ENCODE results near the gene BRF1. TPM values are rescaled to one million over a fixed set of nuclear protein-coding genes. Genes with fewer than 3 reads are reported as not detected.

Gene BRF1
- total RNA-seq, 4 donors from 2014 or later = 22.2 to 37.9 (median 26.2) TPM

- peak overlapping the region; percentile 36 to 75 (median 47) for H3K4me3 ChIP-seq
- WGBS, 2 donors = 2% methylated on average over 17 of the region's 116 CpGs; no CpG with 5 or more reads in 1 of the 2 donors
- TF ChIP-seq POLR2A (IDR thresholded peaks at IDR 0.05) = no peak
- peak in 4 of 6 experiments; percentile 14 to 58 (median 32) for TF ChIP-seq CTCF (IDR thresholded peaks at IDR 0.05)
- intact Hi-C loops (cut with DNase I) = loop anchor here (5.0 kb wide), 1 partner anchor 75 kb away; no protein-coding TSS in a partner anchor
- no peak for DNase-seq
- H3K27me3 ChIP-seq = peaks cover 0 to 94% (median 0%) of the 10 kb centered on the region in 4 donors
- H3K9me3 ChIP-seq = no peaks in the 10 kb centered on the region
- no peaks in the 10 kb centered on the region for H3K36me3 ChIP-seq
- H3K4me1 ChIP-seq = peaks cover 42 to 84% (median 56%) of the 10 kb centered on the region in 3 donors
- H3K27ac ChIP-seq = peak overlapping the region; percentile 54 to 78 (median 71)
These were observed 133.3 kb downstream of the BRF1 start for GRCh38 chr14:105167303-105168092.

GRCh38 chr14:105166571-105167302, 134.1 kb downstream of the BRF1 start:
- Histone ChIP-seq H3K27me3 (peaks cover 0 to 94% (median 0%) of the 10 kb centered on the region in 4 donors), H3K9me3 (no peaks in the 10 kb centered on the region), H3K27ac (peak overlapping the region; percentile 54 to 78 (median 67)), H3K36me3 (no peaks in the 10 kb centered on the region), H3K4me3 (peak overlapping the region in 3 of 4 donors; percentile 18 to 75 (median 51)), H3K4me1 (peaks cover 42 to 91% (median 56%) of the 10 kb centered on the region in 3 donors)
- no peak for TF ChIP-seq POLR2A (IDR thresholded peaks at IDR 0.05)
- no peak for TF ChIP-seq CTCF (IDR thresholded peaks at IDR 0.05)
- intact Hi-C loops (cut with DNase I) = loop anchor here (5.0 kb wide), 1 partner anchor 74 kb away; no protein-coding TSS in a partner anchor
- WGBS, 2 donors = 26 to 59% methylated on average over 5 to 11 of the region's 22 CpGs
- no peak for DNase-seq

GRCh38 chr14:105165761-105166485, 134.9 kb downstream of the BRF1 start:
- DNase-seq = no peak
- Histone ChIP-seq H3K4me1 (peaks cover 38 to 92% (median 52%) of the 10 kb centered on the region in 3 donors), H3K9me3 (no peaks in the 10 kb centered on the region), H3K4me3 (peak overlapping the region; percentile 8 to 75 (median 34)), H3K36me3 (no peaks in the 10 kb centered on the region), H3K27me3 (peaks cover 0 to 92% (median 0%) of the 10 kb centered on the region in 4 donors), H3K27ac (peak overlapping the region; percentile 54 to 78 (median 67))
- TF ChIP-seq CTCF (IDR thresholded peaks at IDR 0.05) (no peak), POLR2A (IDR thresholded peaks at IDR 0.05) (no peak)
- intact Hi-C loops (cut with DNase I) = loop anchor here (5.0 kb wide), 1 partner anchor 74 kb away; no protein-coding TSS in a partner anchor
- whole genome bisulfite sequencing, 2 donors = 29% methylated on average over 8 of the region's 32 CpGs; no CpG with 5 or more reads in 1 of the 2 donors

- peaks cover 0 to 85% (median 0%) of the 10 kb centered on the region in 4 donors for H3K27me3 ChIP-seq
- WGBS, 2 donors = 43 to 75% methylated on average over 2 of the region's 10 CpGs
- DNase-seq = no peak
- TF ChIP-seq POLR2A (IDR thresholded peaks at IDR 0.05) (no peak), CTCF (IDR thresholded peaks at IDR 0.05) (no peak)
- peaks cover 31 to 92% (median 45%) of the 10 kb centered on the region in 3 donors for H3K4me1 ChIP-seq
- peak overlapping the region in 3 of 4 donors; percentile 38 to 78 (median 73) for H3K27ac ChIP-seq
- intact Hi-C loops (cut with DNase I) = loop anchor here (5.0 kb wide), 1 partner anchor 73 kb away; no protein-coding TSS in a partner anchor
- H3K4me3 ChIP-seq = peak overlapping the region; percentile 8 to 75 (median 34)
- H3K9me3 ChIP-seq = no peaks in the 10 kb centered on the region
- no peaks in the 10 kb centered on the region for H3K36me3 ChIP-seq
These were observed 135.6 kb downstream of the BRF1 start for GRCh38 chr14:105165134-105165704.

Measured in esophagus squamous epithelium (tissue), 5 donors.